Memory B cell (primary cell): Measurements from ENCODE around the gene CCDC91.
"Not testable (repeated sequence)": the region's sequence is repeated elsewhere in the genome, so short reads cannot be mapped to it uniquely, and the experiment has no call there.

Experiments used
- ATAC-seq: fragments of 150-1000 bp; cut with Tn5 transposase; 2 replicates; pipeline ENCODE4 v1.10.0; 2021; ENCODE audit warnings: low read depth, mild to moderate bottlenecking, moderate library complexity
- DNase-seq, 2 donors: peaks; one replicate each; pipeline ENCODE4 v3.0.0; 2022; ENCODE audit warnings: low spot score in 2 of 2
- H3K27ac Mint-ChIP-seq: one replicate; pipeline ENCODE4 v1.8.0; 2022; ENCODE audit warnings: mild to moderate bottlenecking, moderate library complexity, mixed read lengths
- H3K27me3 Mint-ChIP-seq: one replicate; pipeline ENCODE4 v1.8.0; 2022; ENCODE audit warnings: mixed read lengths
- H3K36me3 Mint-ChIP-seq: one replicate; pipeline ENCODE4 v1.8.0; 2022; ENCODE audit warnings: mild to moderate bottlenecking, mixed read lengths
- H3K4me1 Mint-ChIP-seq: one replicate; pipeline ENCODE4 v1.8.0; 2022; ENCODE audit warnings: mixed read lengths
- H3K4me3 Mint-ChIP-seq: one replicate; pipeline ENCODE4 v1.8.0; 2022; ENCODE audit warnings: mild to moderate bottlenecking, moderate library complexity, mixed read lengths
- H3K9me3 Mint-ChIP-seq: one replicate; pipeline ENCODE4 v1.8.0; 2022; ENCODE audit warnings: mixed read lengths

Gene CCDC91

DNA sequence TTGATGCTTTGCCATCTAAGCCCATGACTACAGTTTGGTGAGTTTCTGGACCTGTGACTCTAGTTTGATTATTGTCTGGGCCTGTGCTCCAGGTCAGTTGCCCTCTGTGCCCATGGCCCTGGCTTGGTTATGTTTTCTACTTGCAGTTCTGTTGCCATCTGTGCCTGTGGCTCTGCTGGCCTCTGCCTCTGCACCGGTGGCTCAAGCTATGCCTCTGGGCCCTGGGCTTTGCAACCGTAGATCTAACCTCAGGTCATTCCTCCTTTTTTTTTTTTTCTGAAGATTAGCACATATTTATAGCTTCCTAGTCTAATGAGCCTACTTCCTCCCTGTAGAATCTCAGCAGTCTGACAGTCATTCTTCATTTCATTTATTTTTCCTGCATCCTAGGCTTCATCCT, 161.2 kb downstream of the CCDC91 start:
- DNase-seq = no peak
- Mint-ChIP-seq H3K36me3 (peaks cover 57% of the 10 kb centered on the region), H3K9me3 (peaks cover 6% of the 10 kb centered on the region), H3K27ac (no peak overlapping the region), H3K4me1 (peaks cover 12% of the 10 kb centered on the region), H3K27me3 (no peaks in the 10 kb centered on the region), H3K4me3 (no peak overlapping the region)
- ATAC-seq = no peak

- Mint-ChIP-seq H3K4me1 (peaks cover 12% of the 10 kb centered on the region), H3K27ac (no peak overlapping the region), H3K4me3 (no peak overlapping the region), H3K27me3 (no peaks in the 10 kb centered on the region), H3K9me3 (peaks cover 5% of the 10 kb centered on the region), H3K36me3 (peaks cover 52% of the 10 kb centered on the region)
- DNase-seq = no peak
- no peak for ATAC-seq
Observed at GRCh38 chr12:28355161-28355560, 164.9 kb downstream of the CCDC91 start.

DNA sequence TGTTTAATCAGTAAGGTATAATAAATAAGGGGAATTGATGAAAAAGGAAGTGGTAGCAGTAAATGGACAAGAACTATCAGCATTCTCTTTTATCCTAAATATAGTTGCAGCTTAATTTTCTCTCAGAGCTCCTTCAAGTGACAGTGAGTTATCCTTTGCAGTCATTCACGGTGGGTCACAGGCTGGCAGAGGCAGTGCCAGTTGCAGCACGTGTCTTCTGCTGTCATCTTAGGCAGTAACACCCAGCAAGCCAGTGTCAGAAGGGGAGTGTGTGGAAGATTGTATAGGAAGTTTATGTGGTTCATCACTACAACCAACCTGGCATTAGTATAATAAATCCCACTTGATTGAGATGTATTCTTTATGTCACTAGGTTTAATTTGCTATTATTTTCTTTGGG, 170.0 kb downstream of the CCDC91 start:
- ATAC-seq = no peak
- Mint-ChIP-seq H3K4me3 (no peak overlapping the region), H3K36me3 (peaks cover 35% of the 10 kb centered on the region), H3K27me3 (no peaks in the 10 kb centered on the region), H3K9me3 (no peaks in the 10 kb centered on the region), H3K27ac (no peak overlapping the region), H3K4me1 (peaks cover 4% of the 10 kb centered on the region)
- no peak for DNase-seq

- Mint-ChIP-seq H3K9me3 (peaks cover 22% of the 10 kb centered on the region), H3K27me3 (no peaks in the 10 kb centered on the region), H3K4me1 (no peaks in the 10 kb centered on the region), H3K27ac (no peak overlapping the region), H3K4me3 (no peak overlapping the region), H3K36me3 (peaks cover 63% of the 10 kb centered on the region)
- DNase-seq (no peak), ATAC-seq (no peak)
Observed at GRCh38 chr12:28367326-28367725, 177.1 kb downstream of the CCDC91 start.

DNA sequence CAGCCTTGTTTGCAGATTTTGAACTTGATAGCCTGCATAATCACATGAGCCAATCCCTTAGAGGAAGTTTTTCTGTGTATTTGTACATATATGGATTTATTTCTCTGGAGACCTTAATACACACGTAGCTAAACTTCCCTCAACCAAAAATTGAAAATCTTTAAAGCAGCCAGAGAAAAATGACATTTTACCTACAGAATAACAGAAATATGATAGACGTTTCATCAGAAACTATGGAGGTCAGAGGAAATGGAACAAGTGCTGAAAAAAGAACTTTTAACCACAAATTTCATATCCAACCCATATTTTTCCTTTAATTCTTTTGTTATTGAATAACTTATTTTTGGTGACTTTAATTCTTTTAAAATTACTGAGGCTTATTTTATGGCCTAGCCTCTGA, 177.7 kb downstream of the CCDC91 start:
- Mint-ChIP-seq H3K9me3 (peaks cover 22% of the 10 kb centered on the region), H3K27me3 (no peaks in the 10 kb centered on the region), H3K4me1 (no peaks in the 10 kb centered on the region), H3K4me3 (no peak overlapping the region), H3K36me3 (peaks cover 68% of the 10 kb centered on the region), H3K27ac (no peak overlapping the region)
- DNase-seq = no peak
- ATAC-seq = no peak

GRCh38 chr12:28369483-28369882, 179.2 kb downstream of the CCDC91 start:
- Mint-ChIP-seq H3K36me3 (peaks cover 74% of the 10 kb centered on the region), H3K4me3 (no peak overlapping the region), H3K27ac (no peak overlapping the region), H3K9me3 (peaks cover 22% of the 10 kb centered on the region), H3K4me1 (no peaks in the 10 kb centered on the region), H3K27me3 (no peaks in the 10 kb centered on the region)
- no peak for ATAC-seq
- no peak for DNase-seq

- no peak overlapping the region for H3K27ac Mint-ChIP-seq
- H3K4me3 Mint-ChIP-seq = no peak overlapping the region
- H3K4me1 Mint-ChIP-seq = no peaks in the 10 kb centered on the region
- peaks cover 7% of the 10 kb centered on the region for H3K9me3 Mint-ChIP-seq
- no peak for DNase-seq
- H3K36me3 Mint-ChIP-seq = peaks cover 49% of the 10 kb centered on the region
- ATAC-seq = no peak
- no peaks in the 10 kb centered on the region for H3K27me3 Mint-ChIP-seq
Observed at GRCh38 chr12:28374556-28374955, 184.3 kb downstream of the CCDC91 start.

DNA sequence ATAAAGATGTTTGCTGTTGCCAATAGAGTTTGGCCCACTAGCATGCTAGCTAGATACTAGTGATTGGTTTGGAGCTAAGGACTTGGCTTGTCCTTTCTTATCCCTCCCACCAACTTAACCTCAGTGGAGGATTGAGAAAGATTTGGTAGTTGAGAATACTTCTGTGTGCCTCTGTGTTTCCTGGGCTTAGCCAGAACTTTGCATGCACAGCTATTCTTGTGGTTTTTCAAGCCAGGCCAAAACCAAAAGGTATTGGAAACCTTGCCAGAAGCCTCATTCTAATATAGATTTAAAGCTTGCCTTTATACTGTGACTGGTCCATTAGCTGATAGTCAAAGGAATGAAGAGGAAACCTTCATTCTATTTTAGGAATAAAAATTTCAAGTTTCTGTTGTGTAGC, 188.5 kb downstream of the CCDC91 start:
- Mint-ChIP-seq H3K4me1 (no peaks in the 10 kb centered on the region), H3K27me3 (no peaks in the 10 kb centered on the region), H3K27ac (no peak overlapping the region), H3K36me3 (peaks cover 23% of the 10 kb centered on the region), H3K9me3 (no peaks in the 10 kb centered on the region), H3K4me3 (no peak overlapping the region)
- no peak for ATAC-seq
- DNase-seq = no peak

GRCh38 chr12:28379779-28380178, 189.5 kb downstream of the CCDC91 start:
- not testable (repeated sequence) for H3K9me3 Mint-ChIP-seq, H3K4me3 Mint-ChIP-seq, H3K4me1 Mint-ChIP-seq, ATAC-seq, DNase-seq, H3K27me3 Mint-ChIP-seq, H3K27ac Mint-ChIP-seq
- peaks cover 20% of the 10 kb centered on the region for H3K36me3 Mint-ChIP-seq

GRCh38 chr12:28383368-28383767, 193.1 kb downstream of the CCDC91 start:
- Mint-ChIP-seq H3K4me3 (no peak overlapping the region), H3K9me3 (no peaks in the 10 kb centered on the region), H3K27ac (no peak overlapping the region), H3K27me3 (no peaks in the 10 kb centered on the region), H3K36me3 (peaks cover 29% of the 10 kb centered on the region), H3K4me1 (no peaks in the 10 kb centered on the region)
- DNase-seq (no peak), ATAC-seq (no peak)

DNA sequence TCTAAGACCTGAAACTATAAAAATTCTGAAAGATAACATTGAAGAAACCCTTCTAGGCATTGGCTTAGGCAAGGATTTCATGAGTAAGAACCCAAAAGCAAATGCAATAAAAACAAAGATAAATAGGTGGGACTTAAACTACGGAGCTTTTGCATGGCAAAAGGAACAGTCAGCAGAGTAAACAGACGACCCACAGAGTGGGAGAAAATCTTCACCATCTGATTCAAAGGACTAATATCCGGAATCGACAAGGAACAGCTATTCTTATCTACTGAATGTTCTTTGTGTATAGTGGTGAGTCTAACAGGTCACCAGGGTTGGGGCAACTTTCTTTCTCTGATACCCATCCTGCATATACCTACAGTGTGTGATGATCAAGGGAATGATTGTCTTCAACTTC, 198.6 kb downstream of the CCDC91 start:
- H3K4me1 Mint-ChIP-seq = no peaks in the 10 kb centered on the region
- no peak overlapping the region for H3K27ac Mint-ChIP-seq
- DNase-seq = no peak
- H3K27me3 Mint-ChIP-seq = no peaks in the 10 kb centered on the region
- H3K9me3 Mint-ChIP-seq = no peaks in the 10 kb centered on the region
- ATAC-seq = no peak
- H3K4me3 Mint-ChIP-seq = no peak overlapping the region
- peaks cover 38% of the 10 kb centered on the region for H3K36me3 Mint-ChIP-seq

GRCh38 chr12:28390206-28390605, 199.9 kb downstream of the CCDC91 start:
- H3K27me3 Mint-ChIP-seq = no peaks in the 10 kb centered on the region
- H3K9me3 Mint-ChIP-seq = no peaks in the 10 kb centered on the region
- H3K4me1 Mint-ChIP-seq = no peaks in the 10 kb centered on the region
- DNase-seq (no peak), ATAC-seq (no peak)
- no peak overlapping the region for H3K4me3 Mint-ChIP-seq
- peaks cover 47% of the 10 kb centered on the region for H3K36me3 Mint-ChIP-seq
- no peak overlapping the region for H3K27ac Mint-ChIP-seq

DNA sequence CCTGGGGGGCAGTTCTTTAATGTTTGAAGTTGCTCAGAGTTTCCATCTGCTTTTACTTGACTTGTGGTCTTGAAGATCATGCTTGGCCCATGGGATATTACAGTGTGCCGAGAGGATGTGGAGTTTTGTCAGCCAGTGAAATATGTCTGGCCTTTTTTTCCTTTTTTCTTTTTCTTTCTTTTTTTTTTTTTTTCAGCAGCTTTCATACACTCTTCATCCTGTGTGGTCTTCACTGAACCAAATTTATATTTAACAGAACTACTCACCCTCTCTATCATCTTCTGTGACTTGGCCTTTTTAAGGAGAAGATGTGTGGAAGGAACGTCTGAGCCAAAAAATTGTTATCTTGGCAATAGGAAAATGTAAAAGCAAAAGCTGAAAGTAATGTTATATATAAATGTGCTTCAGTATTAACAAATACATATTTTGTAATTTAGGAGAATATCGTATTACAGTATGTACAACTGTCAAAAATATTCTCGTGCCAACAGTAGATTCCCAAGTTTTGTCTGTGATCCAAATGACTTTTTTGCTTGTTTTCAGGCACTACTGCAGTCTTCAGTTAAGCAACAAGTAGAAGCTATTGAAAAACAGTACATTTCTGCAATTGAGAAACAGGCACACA, 200.6 kb downstream of the CCDC91 start:
- Mint-ChIP-seq H3K36me3 (peaks cover 51% of the 10 kb centered on the region), H3K9me3 (peaks cover 1% of the 10 kb centered on the region), H3K4me3 (no peak overlapping the region), H3K27ac (no peak overlapping the region), H3K27me3 (no peaks in the 10 kb centered on the region), H3K4me1 (no peaks in the 10 kb centered on the region)
- DNase-seq (no peak), ATAC-seq (no peak)

GRCh38 chr12:28409892-28410291, 219.6 kb downstream of the CCDC91 start:
- DNase-seq (no peak), ATAC-seq (no peak)
- H3K27me3 Mint-ChIP-seq = no peaks in the 10 kb centered on the region
- peaks cover 33% of the 10 kb centered on the region for H3K36me3 Mint-ChIP-seq
- no peak overlapping the region for H3K4me3 Mint-ChIP-seq
- H3K27ac Mint-ChIP-seq = no peak overlapping the region
- H3K4me1 Mint-ChIP-seq = peaks cover 6% of the 10 kb centered on the region
- no peaks in the 10 kb centered on the region for H3K9me3 Mint-ChIP-seq

DNA sequence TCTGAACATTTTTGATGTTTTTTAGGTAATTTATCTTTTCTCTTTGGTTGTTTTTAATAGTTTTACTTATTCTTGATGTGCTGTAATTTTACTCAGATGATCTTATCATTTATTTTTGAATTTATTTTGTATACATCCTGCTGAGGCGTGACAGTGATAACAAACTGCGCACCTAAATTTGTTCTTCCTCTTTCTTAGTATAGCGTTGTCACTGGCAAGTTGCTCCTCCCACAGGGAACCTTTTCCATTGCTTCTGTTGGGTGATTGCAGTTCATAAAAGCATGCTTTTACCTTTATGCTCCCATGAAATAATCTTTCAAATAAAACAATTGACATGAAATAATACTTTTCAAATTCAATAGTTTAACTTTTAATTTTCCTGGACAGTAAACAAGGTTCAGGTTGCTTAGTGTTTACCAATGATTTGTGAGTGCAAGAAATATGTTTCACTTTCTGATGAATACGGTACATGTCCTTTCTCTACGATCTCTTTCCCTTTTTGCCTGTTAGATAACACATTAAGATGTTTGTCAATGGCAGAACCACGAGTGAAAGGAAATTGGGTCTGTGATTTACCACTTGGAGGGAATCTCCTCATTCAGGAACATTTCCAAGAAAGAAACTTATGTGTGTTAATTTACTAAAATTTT, 223.3 kb downstream of the CCDC91 start:
- DNase-seq = peak in 1 of 2 donors; percentile 26
- Mint-ChIP-seq H3K27ac (peak overlapping the region; percentile 96), H3K27me3 (no peaks in the 10 kb centered on the region), H3K36me3 (peaks cover 21% of the 10 kb centered on the region), H3K4me1 (peaks cover 6% of the 10 kb centered on the region), H3K4me3 (peak overlapping the region; percentile 80), H3K9me3 (no peaks in the 10 kb centered on the region)
- peak; percentile 99 for ATAC-seq
